Naive thymus-derived CD4-positive, alpha-beta T cell (primary cell): ENCODE measurements around the gene PRAMEF1. TPM values are rescaled to one million over a fixed set of nuclear protein-coding genes. Genes with fewer than 3 reads are reported as not detected.
"Not testable (repeated sequence)": the region's sequence is repeated elsewhere in the genome, so short reads cannot be mapped to it uniquely, and the experiment has no call there.

ENCODE experiments used
- ATAC-seq: fragments of 150-1000 bp; cut with Tn5 transposase; 2 replicates; pipeline ENCODE4 v1.10.0; 2021; ENCODE audit warnings: mild to moderate bottlenecking, moderate library complexity
- CTCF ChIA-PET: fragments of 350-600 bp; sonication (Branson Sonifier 250); formaldehyde crosslinking; loops from one replicate; lab custom pipeline; 2021; ENCODE audit warnings: antibody characterized with exemption; lab: Charles Lee
- POLR2A ChIA-PET: fragments of 350-600 bp; sonication (Branson Sonifier 250); formaldehyde crosslinking; loops from one replicate; lab custom pipeline; 2021; ENCODE audit warnings: antibody characterized with exemption, inconsistent platforms; lab: Charles Lee
- DNase-seq, 9 donors: peaks; one replicate each; pipeline versions ENCODE4 v3.0.0 to v3.0.0-alpha.2; 2020 to 2022; ENCODE audit warnings: mixed read lengths in 1 of 9
- H3K27ac ChIP-seq: one replicate; pipeline ENCODE4 v1.7.0; 2013; ENCODE audit warnings: mild to moderate bottlenecking, low read depth, low read length, moderate library complexity
- H3K27me3 ChIP-seq, 2 donors: one replicate each; pipeline ENCODE4 v1.7.0; 2013; ENCODE audit warnings: low read length in 2 of 2, mild to moderate bottlenecking in 2 of 2, moderate library complexity in 2 of 2; ENCODE audit not compliant: control insufficient read depth in 2 of 2, insufficient read depth in 2 of 2
- H3K36me3 ChIP-seq, 3 experiments: 1 replicate in 2 of 3; 2 replicates in 1 of 3; pipeline ENCODE4 v1.7.0; 2013; ENCODE audit warnings: low read length in 3 of 3, mild to moderate bottlenecking in 3 of 3, moderate library complexity in 1 of 3; ENCODE audit not compliant: insufficient read depth in 3 of 3, control insufficient read depth in 2 of 3
- H3K4me1 ChIP-seq, 2 donors: one replicate each; pipeline ENCODE4 v1.7.0; 2013; ENCODE audit warnings: low read length in 2 of 2, mild to moderate bottlenecking in 2 of 2, moderate library complexity in 1 of 2; ENCODE audit not compliant: control insufficient read depth in 2 of 2, insufficient read depth in 2 of 2
- H3K4me3 ChIP-seq: 2 replicates; pipeline ENCODE4 v1.7.0; 2013; ENCODE audit warnings: mild to moderate bottlenecking, low read length
- H3K9me3 ChIP-seq, 3 experiments: 1 replicate in 2 of 3; 2 replicates in 1 of 3; pipeline ENCODE4 v1.7.0; 2013; ENCODE audit warnings: low read length in 3 of 3; ENCODE audit not compliant: control insufficient read depth in 2 of 3
- H3K27ac Mint-ChIP-seq, 9 donors: one replicate each; pipeline ENCODE4 v1.8.0; 2020 to 2022; ENCODE audit warnings: mixed read lengths in 9 of 9, mild to moderate bottlenecking in 8 of 9, moderate library complexity in 5 of 9, inconsistent platforms in 2 of 9
- H3K27me3 Mint-ChIP-seq, 5 donors: one replicate each; pipeline ENCODE4 v1.8.0; 2021 to 2022; ENCODE audit warnings: mixed read lengths in 5 of 5, mild to moderate bottlenecking in 1 of 5
- H3K36me3 Mint-ChIP-seq, 5 donors: one replicate each; pipeline ENCODE4 v1.8.0; 2020 to 2022; ENCODE audit warnings: mixed read lengths in 5 of 5, mild to moderate bottlenecking in 3 of 5, inconsistent platforms in 1 of 5
- H3K4me1 Mint-ChIP-seq, 7 donors: one replicate each; pipeline ENCODE4 v1.8.0; 2020 to 2022; ENCODE audit warnings: mixed read lengths in 7 of 7, mild to moderate bottlenecking in 3 of 7, inconsistent platforms in 1 of 7
- H3K4me3 Mint-ChIP-seq, 10 donors: one replicate each; pipeline ENCODE4 v1.8.0; 2020 to 2022; ENCODE audit warnings: mild to moderate bottlenecking in 10 of 10, mixed read lengths in 10 of 10, moderate library complexity in 6 of 10, inconsistent platforms in 2 of 10
- H3K9me3 Mint-ChIP-seq, 11 donors: one replicate each; pipeline ENCODE4 v1.8.0; 2020 to 2022; ENCODE audit warnings: mixed read lengths in 11 of 11, mild to moderate bottlenecking in 4 of 11, inconsistent platforms in 1 of 11, moderate library complexity in 1 of 11
- intact Hi-C, 2 donors: fragments of 100-400 bp; cut with micrococcal nuclease; formaldehyde crosslinking; loops; one replicate each; pipeline ENCODE4 v1.15.1; 2023
- polyA plus RNA-seq, 2 donors: library from polyadenylated mRNA; unstranded; fragments of 300-500 nt; fragmentation: Illumina TruSeq; gene quantifications; one replicate each; pipeline ENCODE4 v1.2.3, GENCODE V29; 2021
- total RNA-seq, 6 experiments: library from RNA in 5 of 6; stranded (reverse) in 5 of 6; gene quantifications; 1 replicate in 5 of 6; 2 replicates in 1 of 6; pipeline ENCODE4 v1.2.3 and lab custom pipeline; 2021 to 2026

PRAMEF1 gene
- total and polyA plus RNA-seq, 7 experiments from 2014 or later = not detected

- H3K27me3 ChIP-seq, H3K4me3 Mint-ChIP-seq, intact Hi-C loops, ATAC-seq, H3K4me1 ChIP-seq, H3K27ac Mint-ChIP-seq, H3K9me3 Mint-ChIP-seq, H3K36me3 ChIP-seq, H3K4me3 ChIP-seq, H3K9me3 ChIP-seq, DNase-seq, H3K4me1 Mint-ChIP-seq, POLR2A ChIA-PET, H3K27ac ChIP-seq, H3K36me3 Mint-ChIP-seq, CTCF ChIA-PET: not testable (repeated sequence)
- H3K27me3 Mint-ChIP-seq = peaks cover 15 to 24% (median 22%) of the 10 kb centered on the region in 5 donors
Observed at GRCh38 chr1:12819061-12819460, 27.9 kb downstream of the PRAMEF1 start.

- POLR2A ChIA-PET, H3K9me3 ChIP-seq, intact Hi-C loops, H3K4me3 ChIP-seq, H3K36me3 Mint-ChIP-seq, ATAC-seq, H3K27ac ChIP-seq, H3K27me3 ChIP-seq, H3K27ac Mint-ChIP-seq, DNase-seq, CTCF ChIA-PET, H3K4me3 Mint-ChIP-seq, H3K4me1 ChIP-seq, H3K36me3 ChIP-seq, H3K4me1 Mint-ChIP-seq: not testable (repeated sequence)
- H3K9me3 Mint-ChIP-seq = peaks cover 0 to 13% (median 0%) of the 10 kb centered on the region in 11 donors
- peaks cover 2 to 18% (median 13%) of the 10 kb centered on the region in 5 donors for H3K27me3 Mint-ChIP-seq
Observed at GRCh38 chr1:12831310-12831709, 40.1 kb downstream of the PRAMEF1 start, which contains the start of gene PRAMEF11. Gene PRAMEF11, minus strand, starts transcription at chr1:12831410. Its CDS starts 2,621 bp downstream, at chr1:12828789.

GRCh38 chr1:12833251-12833650 is 42.1 kb downstream of the PRAMEF1 start:
- H3K36me3 ChIP-seq, H3K4me1 ChIP-seq, ATAC-seq, H3K4me3 ChIP-seq, H3K4me1 Mint-ChIP-seq, H3K9me3 ChIP-seq, H3K27ac ChIP-seq, CTCF ChIA-PET, H3K27me3 ChIP-seq, H3K36me3 Mint-ChIP-seq, H3K4me3 Mint-ChIP-seq, POLR2A ChIA-PET, DNase-seq, intact Hi-C loops, H3K27ac Mint-ChIP-seq: not testable (repeated sequence)
- peaks cover 0 to 13% (median 0%) of the 10 kb centered on the region in 11 donors for H3K9me3 Mint-ChIP-seq
- H3K27me3 Mint-ChIP-seq = peaks cover 2 to 19% (median 15%) of the 10 kb centered on the region in 5 donors

Other genes starting within 250 kb of the PRAMEF1 start
- 100 to 1,000 TPM in 2 of 5 experiments, 10 to 100 TPM in 3; 60.2 to 115 (median 74.7) TPM for gene DHRS3, start 173.2 kb upstream of the PRAMEF1 start, total RNA-seq
- gene DHRS3, start 173.2 kb upstream of the PRAMEF1 start, polyA plus RNA-seq = 10 to 100 TPM; 39.9 to 44.9 TPM
- not detected for gene AADACL4, start 147.3 kb upstream of the PRAMEF1 start, total RNA-seq
- not detected for gene AADACL4, start 147.3 kb upstream of the PRAMEF1 start, polyA plus RNA-seq
- gene AADACL3, start 75.3 kb upstream of the PRAMEF1 start, total RNA-seq = not detected
- gene AADACL3, start 75.3 kb upstream of the PRAMEF1 start, polyA plus RNA-seq = not detected
- not detected for gene CFAP107, start 45.2 kb upstream of the PRAMEF1 start, total RNA-seq
- not detected for gene CFAP107, start 45.2 kb upstream of the PRAMEF1 start, polyA plus RNA-seq
- gene PRAMEF12, start 17.7 kb upstream of the PRAMEF1 start, total RNA-seq = not detected
- not detected for gene PRAMEF12, start 17.7 kb upstream of the PRAMEF1 start, polyA plus RNA-seq
- gene PRAMEF11, start 40.0 kb downstream of the PRAMEF1 start, total RNA-seq = not detected
- not detected for gene PRAMEF11, start 40.0 kb downstream of the PRAMEF1 start, polyA plus RNA-seq
- gene HNRNPCL1, start 57.3 kb downstream of the PRAMEF1 start, total RNA-seq = not detected
- not detected for gene HNRNPCL1, start 57.3 kb downstream of the PRAMEF1 start, polyA plus RNA-seq
- not detected for gene PRAMEF2, start 65.7 kb downstream of the PRAMEF1 start, total RNA-seq
- not detected for gene PRAMEF2, start 65.7 kb downstream of the PRAMEF1 start, polyA plus RNA-seq
- gene PRAMEF4, start 94.8 kb downstream of the PRAMEF1 start, total RNA-seq = not detected
- not detected for gene PRAMEF4, start 94.8 kb downstream of the PRAMEF1 start, polyA plus RNA-seq
- gene PRAMEF10, start 106.9 kb downstream of the PRAMEF1 start, total RNA-seq = not detected
- not detected for gene PRAMEF10, start 106.9 kb downstream of the PRAMEF1 start, polyA plus RNA-seq
- not detected for gene PRAMEF7, start 125.2 kb downstream of the PRAMEF1 start, total RNA-seq
- not detected for gene PRAMEF7, start 125.2 kb downstream of the PRAMEF1 start, polyA plus RNA-seq
- gene PRAMEF6, start 156.2 kb downstream of the PRAMEF1 start, total RNA-seq = not detected
- not detected for gene PRAMEF6, start 156.2 kb downstream of the PRAMEF1 start, polyA plus RNA-seq